Endodermal cell (in vitro differentiated cells): ENCODE measurements around the gene LRIG1. TPM values are rescaled to one million over a fixed set of nuclear protein-coding genes. Genes with fewer than 3 reads are reported as not detected.
A peak's percentile ranks its signal among the peaks of the same experiment; 100 is the strongest.

Experiments used
- DNase-seq: peaks from one replicate; pipeline ENCODE4 v3.0.0-alpha.2; 2017
- H3K27ac ChIP-seq: 2 replicates; pipeline ENCODE4 v1.5.1; 2013; ENCODE audit warnings: mild to moderate bottlenecking, low read depth, low read length, moderate library complexity
- H3K27me3 ChIP-seq: 2 replicates; pipeline ENCODE4 v1.6.1; 2013; ENCODE audit warnings: mild to moderate bottlenecking, low read length, moderate library complexity; ENCODE audit not compliant: insufficient read depth, control insufficient read depth, poor library complexity, severe bottlenecking
- H3K36me3 ChIP-seq: 2 replicates; pipeline ENCODE4 v1.7.0; 2013; ENCODE audit warnings: mild to moderate bottlenecking, low read length, moderate library complexity; ENCODE audit not compliant: control insufficient read depth, insufficient read depth
- H3K4me1 ChIP-seq: one replicate; pipeline ENCODE4 v1.7.0; 2013; ENCODE audit warnings: low read length; ENCODE audit not compliant: control insufficient read depth, insufficient read depth
- H3K4me3 ChIP-seq: 2 replicates; pipeline ENCODE4 v1.5.1; 2013; ENCODE audit warnings: mild to moderate bottlenecking, low read length, moderate library complexity
- H3K9ac ChIP-seq: 2 replicates; pipeline ENCODE4 v1.6.1; 2013; ENCODE audit warnings: mild to moderate bottlenecking, low read length, moderate library complexity; ENCODE audit not compliant: poor library complexity, severe bottlenecking; ENCODE audit errors: extremely low read depth
- H3K9me3 ChIP-seq: 2 replicates; pipeline ENCODE4 v1.6.1; 2013; ENCODE audit warnings: mild to moderate bottlenecking, low read length, moderate library complexity; ENCODE audit not compliant: control insufficient read depth
- H3K27ac Mint-ChIP-seq: 2 replicates; pipeline ENCODE4 v1.8.0; 2020; ENCODE audit warnings: mixed read lengths
- H3K27me3 Mint-ChIP-seq: 2 replicates; pipeline ENCODE4 v1.8.0; 2021; ENCODE audit warnings: mild to moderate bottlenecking, mixed read lengths; ENCODE audit not compliant: insufficient read depth
- H3K36me3 Mint-ChIP-seq: 2 replicates; pipeline ENCODE4 v1.8.0; 2020; ENCODE audit warnings: low read depth, mixed read lengths
- H3K4me1 Mint-ChIP-seq: 2 replicates; pipeline ENCODE4 v1.8.0; 2020; ENCODE audit warnings: mixed read lengths
- H3K4me3 Mint-ChIP-seq: 2 replicates; pipeline ENCODE4 v1.8.0; 2020; ENCODE audit warnings: mild to moderate bottlenecking, moderate library complexity, mixed read lengths
- H3K9me3 Mint-ChIP-seq: 2 replicates; pipeline ENCODE4 v1.8.0; 2020; ENCODE audit warnings: mild to moderate bottlenecking, mixed read lengths
- CTCF ChIP-seq: fragments of 200-600 bp; sonication (generic); conservative IDR thresholded peaks from 2 replicates; pipeline ENCODE4 v1.5.0; 2021; ENCODE audit warnings: antibody characterized with exemption, mild to moderate bottlenecking
- WGBS, 2 experiments: methylation state at CpG; one replicate each; pipeline versions ENCODE4 v1.1.5 to v1.1.7; 2013; ENCODE audit warnings: missing lambda C conversion rate in 2 of 2, mixed read lengths in 1 of 2; ENCODE audit not compliant: insufficient coverage in 1 of 2, insufficient read length in 1 of 2; 5-methylcytosine and 5-hydroxymethylcytosine counted together
- total RNA-seq, 2 donors: library from RNA; stranded (reverse); fragmentation: NEBNext Ultra II Directional in 1 of 2; extraction: Animal tissue kit (Norgen Biotek cat#: 25700) in 1 of 2; gene quantifications; 2 replicates in 1 of 2; 3 replicates in 1 of 2; pipeline ENCODE4 v1.2.1, GENCODE V29; 2021

LRIG1 gene
- total RNA-seq, 2 donors from 2014 or later: 37.5 to 42.3 TPM

- H3K36me3 Mint-ChIP-seq: peaks cover 91% of the 10 kb centered on the region
- no peak for TF ChIP-seq CTCF
- H3K27me3 Mint-ChIP-seq: no peaks in the 10 kb centered on the region
- peaks cover 100% of the 10 kb centered on the region for H3K36me3 ChIP-seq
- H3K9ac ChIP-seq: no peak overlapping the region
- H3K4me1 ChIP-seq: no peaks in the 10 kb centered on the region
- peak overlapping the region; percentile 21 for H3K27ac Mint-ChIP-seq
- no peaks in the 10 kb centered on the region for H3K27me3 ChIP-seq
- H3K4me3 ChIP-seq: no peak overlapping the region
- H3K27ac ChIP-seq: no peak overlapping the region
- H3K9me3 ChIP-seq: peaks cover 17% of the 10 kb centered on the region
- H3K9me3 Mint-ChIP-seq: peaks cover 2% of the 10 kb centered on the region
- no peaks in the 10 kb centered on the region for H3K4me1 Mint-ChIP-seq
- peak; percentile 27 for DNase-seq
- H3K4me3 Mint-ChIP-seq: no peak overlapping the region
- 96 to 97% methylated on average over 5 to 7 of the region's 7 CpGs for WGBS, 2 experiments
Observed at GRCh38 chr3:66381626-66382025, 119.2 kb downstream of the LRIG1 start.

GRCh38 chr3:66380200-66380932 is 120.5 kb downstream of the LRIG1 start:
- Histone ChIP-seq H3K36me3 (peaks cover 100% of the 10 kb centered on the region), H3K4me3 (no peak overlapping the region), H3K9ac (no peak overlapping the region), H3K27ac (no peak overlapping the region), H3K27me3 (no peaks in the 10 kb centered on the region), H3K9me3 (peaks cover 4% of the 10 kb centered on the region), H3K4me1 (no peaks in the 10 kb centered on the region)
- H3K27me3 Mint-ChIP-seq: no peaks in the 10 kb centered on the region
- no peak for TF ChIP-seq CTCF
- H3K4me3 Mint-ChIP-seq: no peak overlapping the region
- 93 to 95% methylated on average over 14 to 26 of the region's 26 CpGs for WGBS, 2 experiments
- H3K4me1 Mint-ChIP-seq: no peaks in the 10 kb centered on the region
- H3K27ac Mint-ChIP-seq: no peak overlapping the region
- H3K9me3 Mint-ChIP-seq: no peaks in the 10 kb centered on the region
- H3K36me3 Mint-ChIP-seq: peaks cover 87% of the 10 kb centered on the region
- peak; percentile 39 for DNase-seq

GRCh38 chr3:66379565-66379964 is 121.3 kb downstream of the LRIG1 start:
- Histone ChIP-seq H3K36me3 (peaks cover 98% of the 10 kb centered on the region), H3K4me1 (no peaks in the 10 kb centered on the region), H3K9ac (no peak overlapping the region), H3K27ac (no peak overlapping the region), H3K27me3 (no peaks in the 10 kb centered on the region), H3K4me3 (no peak overlapping the region), H3K9me3 (no peaks in the 10 kb centered on the region)
- no peak for DNase-seq
- no peak for TF ChIP-seq CTCF
- Mint-ChIP-seq H3K4me3 (no peak overlapping the region), H3K9me3 (no peaks in the 10 kb centered on the region), H3K4me1 (no peaks in the 10 kb centered on the region), H3K27me3 (no peaks in the 10 kb centered on the region), H3K27ac (no peak overlapping the region), H3K36me3 (peaks cover 79% of the 10 kb centered on the region)
- WGBS, 2 experiments: 99 to 100% methylated on average over 3 to 8 of the region's 9 CpGs
